HG03064 (cell line): ENCODE results near the gene PTTG1.

Experiments
- ATAC-seq: cut with Tn5 transposase; IDR thresholded peaks from one replicate; pipeline ENCODE4 v1.9.1; 2021; ENCODE audit warnings: low read depth; ENCODE audit not compliant: unreplicated experiment

Gene PTTG1

GRCh38 chr5:160468363-160468975 lies 46.8 kb downstream of the PTTG1 start:
- ATAC-seq: no peak

GRCh38 chr5:160469156-160470144 lies 47.8 kb downstream of the PTTG1 start:
- ATAC-seq: no peak

- no peak for ATAC-seq
Measured at GRCh38 chr5:160470437-160471361, 49.0 kb downstream of the PTTG1 start.

- ATAC-seq: no peak
Measured at GRCh38 chr5:160471761-160472160, 50.1 kb downstream of the PTTG1 start.

- ATAC-seq: no peak
Measured at GRCh38 chr5:160472482-160472881, 50.8 kb downstream of the PTTG1 start.

GRCh38 chr5:160473681-160474080 lies 52.0 kb downstream of the PTTG1 start:
- ATAC-seq: no peak

- ATAC-seq: no peak
Measured at GRCh38 chr5:160474084-160474483, 52.4 kb downstream of the PTTG1 start.

GRCh38 chr5:160475864-160476438 lies 54.3 kb downstream of the PTTG1 start:
- ATAC-seq: no peak

- no peak for ATAC-seq
Measured at GRCh38 chr5:160477266-160477970, 55.8 kb downstream of the PTTG1 start.

GRCh38 chr5:160478163-160478562 lies 56.5 kb downstream of the PTTG1 start:
- no peak for ATAC-seq
